K562 (cell line): ENCODE results near the gene KCNK1. TPM values are rescaled to one million over a fixed set of nuclear protein-coding genes. Genes with fewer than 3 reads are reported as not detected.
A peak's percentile ranks its signal among the peaks of the same experiment; 100 is the strongest.

Experiments used
- EWSR1 ChIP-seq: fragments of 450-650 bp; IDR thresholded peaks from 2 replicates; pipeline ENCODE4 v1.6.1; 2018; ENCODE audit warnings: borderline replicate concordance, mild to moderate bottlenecking, low read depth, moderate library complexity; ENCODE audit not compliant: partially characterized antibody
- HNRNPH1 ChIP-seq: fragments of 200-400 bp; formaldehyde crosslinking; optimal IDR thresholded peaks from 2 replicates; pipeline ENCODE3; 2017; ENCODE audit warnings: low read depth, mild to moderate bottlenecking, low read length, moderate library complexity
- MECOM ChIP-seq: fragments of 250-450 bp; sonication (Bioruptor Pico); IDR thresholded peaks from 2 replicates; pipeline ENCODE4 v1.8.0; 2022; ENCODE audit warnings: inconsistent platforms
- RFX1 ChIP-seq: fragments of 450-650 bp; IDR thresholded peaks from 2 replicates; pipeline ENCODE4 v1.6.1; 2016; ENCODE audit warnings: mild to moderate bottlenecking, moderate library complexity
- RNF2 ChIP-seq: sonication (generic); IDR thresholded peaks from 2 replicates; pipeline ENCODE4 v1.6.1; 2016
- SNIP1 ChIP-seq: fragments of 450-650 bp; IDR thresholded peaks from 2 replicates; pipeline ENCODE4 v1.7.1; 2017; ENCODE audit warnings: low read depth, mild to moderate bottlenecking
- THAP12 ChIP-seq: fragments of 250-450 bp; sonication (Bioruptor Pico); IDR thresholded peaks from 2 replicates; pipeline ENCODE4 v1.9.0; 2021; ENCODE audit warnings: mild to moderate bottlenecking, inconsistent platforms
- ZNF444 ChIP-seq: fragments of 250-450 bp; sonication (Bioruptor Pico); IDR thresholded peaks from 2 replicates; pipeline ENCODE4 v1.4.0; 2020; ENCODE audit warnings: mild to moderate bottlenecking, moderate library complexity
- ZNF589 ChIP-seq: fragments of 200-800 bp; sonication (Bioruptor generic); IDR thresholded peaks from 2 replicates; pipeline ENCODE4 v1.6.1; 2016; ENCODE audit warnings: low read depth, missing genetic modification characterization, missing compliant biosample characterization
- ZNF609 ChIP-seq: sonication (generic); formaldehyde crosslinking; IDR thresholded peaks from 2 replicates; pipeline ENCODE4 v1.8.1; 2023; ENCODE audit warnings: missing genetic modification reagents, mild to moderate bottlenecking, borderline replicate concordance
- polyA plus RNA-seq, 8 experiments: library from polyadenylated mRNA; depleted of rRNA in 4 of 8; stranded (reverse) in 5 of 8; unstranded in 3 of 8; fragments of >200 nt; fragmentation: Nextera tagmentation in 2 of 8; fragmentation: Illumina TruSeq in 1 of 8; extraction: Ambion mirVana in 2 of 8; extraction: Trizol in 1 of 8; gene quantifications; 2 replicates each; pipeline versions ENCODE4 v1.2.1 to v1.2.3, GENCODE V29; 2011 to 2014; ENCODE audit warnings: inconsistent platforms in 1 of 8, missing spikeins in 1 of 8
- total RNA-seq, 7 experiments: library from RNA; depleted of rRNA in 6 of 7; stranded (reverse); fragments of >200 nt in 6 of 7; fragmentation: Illumina TruSeq in 2 of 7; extraction: Trizol in 2 of 7; gene quantifications; 2 replicates each; pipeline versions ENCODE4 v1.2.1 to v1.2.3, GENCODE V29; 2011 to 2021; ENCODE audit warnings: low replicate concordance in 1 of 7
- TF ChIP-seq, protein P1 (sequence below), 3 experiments: fragments of 200-800 bp in 1 of 3; sonication (Bioruptor generic) in 1 of 3; sonication (generic) in 1 of 3; formaldehyde crosslinking in 1 of 3; IDR thresholded peaks; 2 replicates each; pipeline versions ENCODE4 v1.6.1 to v1.8.0; 2016 to 2022; ENCODE audit warnings: mild to moderate bottlenecking in 2 of 3, missing compliant biosample characterization in 2 of 3, missing genetic modification characterization in 2 of 3, missing genetic modification reagents in 1 of 3
- TF ChIP-seq, protein P2 (sequence below), 2 experiments: fragments of 450-650 bp in 1 of 2; IDR thresholded peaks; 2 replicates each; pipeline ENCODE4 v1.6.1; 2011 to 2017; ENCODE audit warnings: low read depth in 2 of 2, antibody characterized with exemption in 1 of 2, borderline replicate concordance in 1 of 2, low read length in 1 of 2, mild to moderate bottlenecking in 1 of 2, mixed read lengths in 1 of 2; ENCODE audit not compliant: control insufficient read depth in 1 of 2
- TF ChIP-seq, protein P3 (sequence below): IDR thresholded peaks from 2 replicates; pipeline ENCODE4 v1.6.1; 2011; ENCODE audit warnings: borderline replicate concordance, low read depth, mild to moderate bottlenecking, moderate library complexity, low read length; ENCODE audit not compliant: insufficient read depth, poor library complexity, severe bottlenecking

KCNK1 gene
- total and polyA plus RNA-seq, 9 of the 15 experiments (the other 6 are each of a cell fraction or from before 2014, with no cell fraction given), result 3.1 to 22.7 (median 6.0) TPM

DNA sequence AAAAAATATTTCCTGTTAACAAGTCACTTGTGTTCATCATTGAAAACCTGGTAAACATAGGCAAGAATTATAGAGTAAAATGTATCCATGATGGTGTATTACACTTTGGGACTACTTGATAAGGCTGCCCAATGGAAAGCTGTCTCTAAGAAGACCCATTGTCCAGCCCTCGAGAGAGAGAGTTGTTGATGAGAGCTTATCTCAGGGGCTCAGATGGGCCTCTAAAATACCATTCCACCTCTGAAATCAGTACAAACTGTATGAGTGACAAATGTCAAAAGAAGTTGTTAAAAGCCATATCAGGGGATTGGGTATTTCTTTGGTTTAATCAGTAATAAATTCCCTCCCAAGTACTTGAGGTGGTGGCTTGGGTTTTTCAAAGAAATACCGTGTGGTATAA, 96.1 kb downstream of the KCNK1 start (continued):
- TF ChIP-seq, protein P1, sequence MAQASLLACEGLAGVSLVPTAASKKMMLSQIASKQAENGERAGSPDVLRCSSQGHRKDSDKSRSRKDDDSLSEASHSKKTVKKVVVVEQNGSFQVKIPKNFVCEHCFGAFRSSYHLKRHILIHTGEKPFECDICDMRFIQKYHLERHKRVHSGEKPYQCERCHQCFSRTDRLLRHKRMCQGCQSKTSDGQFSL (CRISPR knock-in tag; IDR thresholded peaks at IDR 0.05), result no peak
- TF ChIP-seq, protein P1 (tag; IDR thresholded peaks at IDR 0.05), result no peak
- TF ChIP-seq SNIP1 (no peak), THAP12 (CRISPR knock-in tag) (no peak), MECOM (CRISPR knock-in tag) (peak; percentile 50; the same call in 1 of the 2 replicates), EWSR1 (no peak), RFX1 (no peak), ZNF609 (CRISPR knock-in tag) (no peak), HNRNPH1 (no peak), ZNF444 (CRISPR knock-in tag) (no peak), RNF2 (no peak), ZNF589 (no peak)
- TF ChIP-seq, protein P2, sequence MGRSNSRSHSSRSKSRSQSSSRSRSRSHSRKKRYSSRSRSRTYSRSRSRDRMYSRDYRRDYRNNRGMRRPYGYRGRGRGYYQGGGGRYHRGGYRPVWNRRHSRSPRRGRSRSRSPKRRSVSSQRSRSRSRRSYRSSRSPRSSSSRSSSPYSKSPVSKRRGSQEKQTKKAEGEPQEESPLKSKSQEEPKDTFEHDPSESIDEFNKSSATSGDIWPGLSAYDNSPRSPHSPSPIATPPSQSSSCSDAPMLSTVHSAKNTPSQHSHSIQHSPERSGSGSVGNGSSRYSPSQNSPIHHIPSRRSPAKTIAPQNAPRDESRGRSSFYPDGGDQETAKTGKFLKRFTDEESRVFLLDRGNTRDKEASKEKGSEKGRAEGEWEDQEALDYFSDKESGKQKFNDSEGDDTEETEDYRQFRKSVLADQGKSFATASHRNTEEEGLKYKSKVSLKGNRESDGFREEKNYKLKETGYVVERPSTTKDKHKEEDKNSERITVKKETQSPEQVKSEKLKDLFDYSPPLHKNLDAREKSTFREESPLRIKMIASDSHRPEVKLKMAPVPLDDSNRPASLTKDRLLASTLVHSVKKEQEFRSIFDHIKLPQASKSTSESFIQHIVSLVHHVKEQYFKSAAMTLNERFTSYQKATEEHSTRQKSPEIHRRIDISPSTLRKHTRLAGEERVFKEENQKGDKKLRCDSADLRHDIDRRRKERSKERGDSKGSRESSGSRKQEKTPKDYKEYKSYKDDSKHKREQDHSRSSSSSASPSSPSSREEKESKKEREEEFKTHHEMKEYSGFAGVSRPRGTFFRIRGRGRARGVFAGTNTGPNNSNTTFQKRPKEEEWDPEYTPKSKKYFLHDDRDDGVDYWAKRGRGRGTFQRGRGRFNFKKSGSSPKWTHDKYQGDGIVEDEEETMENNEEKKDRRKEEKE (IDR thresholded peaks at IDR 0.05; ENCODE audit: borderline replicate concordance in 1 of 2, control insufficient read depth in 1 of 2, low read depth in 2 of 2, low read length in 1 of 2), result no peak
- TF ChIP-seq, protein P3, sequence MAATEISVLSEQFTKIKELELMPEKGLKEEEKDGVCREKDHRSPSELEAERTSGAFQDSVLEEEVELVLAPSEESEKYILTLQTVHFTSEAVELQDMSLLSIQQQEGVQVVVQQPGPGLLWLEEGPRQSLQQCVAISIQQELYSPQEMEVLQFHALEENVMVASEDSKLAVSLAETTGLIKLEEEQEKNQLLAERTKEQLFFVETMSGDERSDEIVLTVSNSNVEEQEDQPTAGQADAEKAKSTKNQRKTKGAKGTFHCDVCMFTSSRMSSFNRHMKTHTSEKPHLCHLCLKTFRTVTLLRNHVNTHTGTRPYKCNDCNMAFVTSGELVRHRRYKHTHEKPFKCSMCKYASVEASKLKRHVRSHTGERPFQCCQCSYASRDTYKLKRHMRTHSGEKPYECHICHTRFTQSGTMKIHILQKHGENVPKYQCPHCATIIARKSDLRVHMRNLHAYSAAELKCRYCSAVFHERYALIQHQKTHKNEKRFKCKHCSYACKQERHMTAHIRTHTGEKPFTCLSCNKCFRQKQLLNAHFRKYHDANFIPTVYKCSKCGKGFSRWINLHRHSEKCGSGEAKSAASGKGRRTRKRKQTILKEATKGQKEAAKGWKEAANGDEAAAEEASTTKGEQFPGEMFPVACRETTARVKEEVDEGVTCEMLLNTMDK, result no peak
